GM10266 (cell line): ENCODE results near the gene PADI2.

Experiments used
- DNase-seq: peaks from one replicate; pipeline ENCODE4 v3.0.0; 2012; ENCODE audit errors: extremely low spot score
- TF ChIP-seq, protein P1 (sequence below): IDR thresholded peaks from 2 replicates; pipeline ENCODE4 v1.5.1; 2012; ENCODE audit warnings: mild to moderate bottlenecking, low read depth; ENCODE audit not compliant: control insufficient read depth, insufficient read depth; ENCODE audit errors: missing control alignments

Gene PADI2

DNA sequence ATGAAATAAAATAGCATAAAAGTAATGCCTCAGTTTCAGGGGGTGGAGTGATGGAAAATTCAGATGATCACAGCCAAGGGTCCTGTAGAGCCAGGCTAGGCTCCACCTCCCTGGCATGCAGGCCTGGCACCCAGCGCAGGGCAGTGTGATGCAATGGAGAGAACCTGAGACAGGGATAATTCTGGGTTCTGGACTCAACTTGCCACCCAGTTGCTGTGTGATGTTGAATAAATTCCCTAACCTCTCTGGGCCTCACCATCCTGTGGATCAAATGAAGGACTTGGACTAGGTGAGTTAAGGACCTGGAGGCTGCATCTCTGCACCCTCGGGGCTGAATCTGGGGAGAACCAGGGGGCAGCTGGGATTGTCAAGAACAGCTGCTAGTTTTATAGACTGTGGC lies 17.0 kb downstream of the PADI2 start:
- TF ChIP-seq, protein P1, sequence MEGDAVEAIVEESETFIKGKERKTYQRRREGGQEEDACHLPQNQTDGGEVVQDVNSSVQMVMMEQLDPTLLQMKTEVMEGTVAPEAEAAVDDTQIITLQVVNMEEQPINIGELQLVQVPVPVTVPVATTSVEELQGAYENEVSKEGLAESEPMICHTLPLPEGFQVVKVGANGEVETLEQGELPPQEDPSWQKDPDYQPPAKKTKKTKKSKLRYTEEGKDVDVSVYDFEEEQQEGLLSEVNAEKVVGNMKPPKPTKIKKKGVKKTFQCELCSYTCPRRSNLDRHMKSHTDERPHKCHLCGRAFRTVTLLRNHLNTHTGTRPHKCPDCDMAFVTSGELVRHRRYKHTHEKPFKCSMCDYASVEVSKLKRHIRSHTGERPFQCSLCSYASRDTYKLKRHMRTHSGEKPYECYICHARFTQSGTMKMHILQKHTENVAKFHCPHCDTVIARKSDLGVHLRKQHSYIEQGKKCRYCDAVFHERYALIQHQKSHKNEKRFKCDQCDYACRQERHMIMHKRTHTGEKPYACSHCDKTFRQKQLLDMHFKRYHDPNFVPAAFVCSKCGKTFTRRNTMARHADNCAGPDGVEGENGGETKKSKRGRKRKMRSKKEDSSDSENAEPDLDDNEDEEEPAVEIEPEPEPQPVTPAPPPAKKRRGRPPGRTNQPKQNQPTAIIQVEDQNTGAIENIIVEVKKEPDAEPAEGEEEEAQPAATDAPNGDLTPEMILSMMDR = no peak
- no peak for DNase-seq

DNA sequence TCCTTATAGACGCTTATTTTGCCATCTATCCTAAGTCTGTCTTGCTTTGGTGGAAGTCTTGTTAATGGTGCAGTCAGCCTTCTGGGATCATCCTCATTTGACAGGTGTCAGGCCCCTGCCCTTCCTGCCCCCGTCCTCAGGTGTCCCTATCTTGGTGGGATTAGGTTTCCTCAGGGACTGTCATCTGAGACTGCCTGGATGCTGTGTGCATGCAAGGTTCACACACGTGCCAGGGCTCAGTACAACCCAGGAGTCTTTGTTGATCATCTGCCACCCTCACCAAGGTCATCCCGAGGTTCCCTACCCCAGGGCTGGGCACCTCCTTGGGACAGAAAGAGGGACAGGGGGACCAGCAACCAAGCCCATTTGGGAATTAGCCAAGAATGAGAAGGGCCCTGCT lies 18.0 kb downstream of the PADI2 start:
- TF ChIP-seq, protein P1 = no peak
- DNase-seq = no peak

DNA sequence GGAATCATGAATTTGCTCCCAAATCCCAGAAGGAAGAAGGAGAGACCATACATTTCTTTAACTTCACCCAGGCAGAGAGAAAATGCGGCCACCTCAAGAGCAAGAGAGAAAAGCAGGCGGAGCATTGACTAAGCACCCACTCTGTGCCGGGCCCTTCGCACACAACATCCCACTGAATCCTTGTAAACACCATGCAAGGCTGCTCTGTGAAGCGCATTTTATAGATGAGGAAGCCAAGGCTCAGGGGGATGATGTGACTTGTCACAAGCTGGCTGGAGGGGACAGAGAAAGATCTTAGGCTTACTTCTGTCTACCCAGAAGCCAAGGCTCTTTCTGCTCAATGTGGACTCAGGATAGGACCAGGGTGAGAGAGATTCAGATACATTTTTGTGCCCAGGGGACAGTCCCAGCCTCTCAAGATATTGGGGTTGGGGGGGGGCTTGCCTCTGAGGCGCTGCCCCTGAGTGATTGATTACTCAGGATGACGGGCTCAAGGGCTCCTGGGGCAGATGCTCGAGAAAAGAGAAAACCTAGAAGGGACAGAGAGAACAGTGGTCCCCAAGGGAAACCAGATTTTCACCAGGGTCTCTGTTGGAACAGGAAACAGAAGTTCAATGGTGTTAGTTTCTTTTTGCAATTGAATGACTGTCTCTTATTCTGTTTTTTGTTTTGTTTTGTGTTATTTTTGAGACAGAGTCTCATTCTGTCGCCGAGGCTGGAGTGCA lies 19.5 kb downstream of the PADI2 start:
- TF ChIP-seq, protein P1 = no peak
- no peak for DNase-seq

DNA sequence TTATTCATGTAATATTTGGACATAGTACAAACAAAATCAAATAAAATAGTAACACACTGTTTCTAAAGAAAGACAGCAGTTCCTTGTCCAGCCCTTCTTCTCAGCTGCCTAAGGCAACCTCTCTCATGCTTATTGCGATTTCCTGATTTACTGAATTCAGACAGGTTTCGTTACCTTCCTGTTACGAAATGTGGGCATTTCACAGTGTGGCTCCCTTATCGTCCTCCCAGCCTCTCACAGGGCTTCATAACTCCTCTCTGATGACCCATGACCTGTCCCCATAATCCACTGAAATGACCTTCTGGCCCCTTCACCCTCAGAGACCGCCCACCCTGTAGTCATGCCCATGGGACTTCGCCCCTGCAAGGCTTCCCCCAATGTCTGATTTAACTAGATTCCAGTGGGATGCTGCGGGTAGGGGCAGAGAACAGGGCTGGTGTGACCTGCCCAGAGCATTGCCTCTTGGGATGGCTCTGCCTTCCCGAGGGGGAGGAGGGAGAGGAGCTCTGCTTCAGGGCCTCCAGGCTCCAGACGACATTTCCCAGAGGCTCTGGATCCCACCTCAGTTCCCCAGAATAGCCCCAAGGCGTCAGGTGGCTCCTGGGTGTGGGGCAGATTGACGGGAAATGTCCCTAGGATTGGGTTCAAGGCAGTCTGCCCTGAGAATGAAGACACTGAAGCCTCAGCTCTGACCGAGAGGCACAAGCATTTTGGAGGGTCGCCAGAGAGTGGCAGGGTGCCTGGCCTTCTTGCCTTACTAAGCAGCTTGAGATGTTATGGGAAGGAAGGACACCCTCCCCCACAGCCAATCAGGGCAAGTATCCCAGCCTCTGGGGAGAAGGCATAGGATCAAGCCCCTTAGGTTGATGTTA lies 20.6 kb downstream of the PADI2 start:
- TF ChIP-seq, protein P1 = no peak
- no peak for DNase-seq

DNA sequence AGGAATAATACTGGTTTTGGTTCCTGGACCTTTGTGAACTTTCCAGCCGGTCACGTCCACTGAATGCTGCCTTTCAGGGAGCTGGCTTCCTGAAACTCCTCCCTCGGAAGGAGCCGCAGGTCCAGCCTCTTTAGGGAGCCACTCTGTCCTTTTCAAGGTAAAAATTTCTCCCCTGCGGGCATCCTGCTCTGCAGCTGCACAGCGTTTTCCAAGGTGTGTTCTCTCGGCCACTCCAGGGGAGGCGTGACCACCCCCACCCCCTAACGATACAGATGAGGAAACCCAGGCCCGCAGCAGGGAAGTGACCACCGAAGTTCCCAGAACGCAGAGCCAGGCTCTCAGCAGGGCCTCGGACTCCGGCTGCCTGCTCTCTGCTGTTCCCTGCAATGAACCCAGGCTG lies 21.5 kb downstream of the PADI2 start:
- no peak for DNase-seq
- TF ChIP-seq, protein P1 = no peak

DNA sequence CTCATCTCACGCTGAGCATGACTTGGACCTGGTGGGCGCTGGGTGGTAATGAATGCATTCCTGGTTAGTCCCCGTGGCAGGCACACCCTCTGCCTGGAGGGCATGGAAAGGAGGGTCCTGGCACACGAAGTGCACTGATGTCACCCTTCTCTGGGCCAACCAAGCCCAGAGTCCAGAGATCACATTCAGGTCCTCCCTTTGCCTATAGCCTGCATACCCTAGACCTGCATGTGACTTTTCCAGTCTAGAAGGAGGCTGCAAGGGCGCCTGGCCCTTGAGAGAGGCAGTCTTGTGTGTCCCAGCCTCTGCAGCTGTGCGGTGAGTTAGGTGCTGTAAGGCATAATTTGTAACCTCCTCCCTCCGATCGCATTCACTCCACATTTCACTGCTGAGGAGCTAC lies 22.1 kb downstream of the PADI2 start:
- no peak for DNase-seq
- TF ChIP-seq, protein P1 = no peak

DNA sequence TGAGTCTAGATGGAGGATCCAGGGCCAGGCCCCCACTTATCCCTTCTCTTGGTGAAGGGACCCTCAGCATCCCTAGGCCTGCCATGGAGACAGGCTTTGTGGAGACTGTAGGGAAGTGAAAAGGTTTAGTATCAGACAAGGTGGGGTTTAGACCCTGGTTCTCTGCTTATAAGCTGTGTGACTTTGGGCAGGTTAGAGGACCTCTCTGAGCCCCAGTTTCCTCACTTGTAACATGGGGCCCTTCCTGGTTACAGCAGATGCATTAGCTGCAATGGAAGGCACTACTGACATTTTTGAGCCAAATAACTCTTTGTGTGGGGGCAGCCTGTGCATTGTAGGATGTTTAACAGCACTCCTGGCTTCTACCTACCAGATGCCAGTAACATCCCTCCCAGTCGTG lies 22.7 kb downstream of the PADI2 start:
- TF ChIP-seq, protein P1 = no peak
- DNase-seq = no peak
